ENCODE results near the gene PPIE.

PPIE gene

GRCh38 chr1:39738622-39739366 lies at the start of gene PPIE:
TSS of gene PPIE (plus strand) at chr1:39738882. CDS start at chr1:39738901, 19 bp downstream.
- FAIRE-seq = peak; percentile 91
- DNase-seq (ENCODE audit: insufficient read length, low spot score) = peak; percentile 82

GRCh38 chr1:39689214-39689613 lies 49.5 kb upstream of the PPIE start:
- FAIRE-seq = no peak
- DNase-seq (ENCODE audit: insufficient read length, low spot score) = no peak

DNA sequence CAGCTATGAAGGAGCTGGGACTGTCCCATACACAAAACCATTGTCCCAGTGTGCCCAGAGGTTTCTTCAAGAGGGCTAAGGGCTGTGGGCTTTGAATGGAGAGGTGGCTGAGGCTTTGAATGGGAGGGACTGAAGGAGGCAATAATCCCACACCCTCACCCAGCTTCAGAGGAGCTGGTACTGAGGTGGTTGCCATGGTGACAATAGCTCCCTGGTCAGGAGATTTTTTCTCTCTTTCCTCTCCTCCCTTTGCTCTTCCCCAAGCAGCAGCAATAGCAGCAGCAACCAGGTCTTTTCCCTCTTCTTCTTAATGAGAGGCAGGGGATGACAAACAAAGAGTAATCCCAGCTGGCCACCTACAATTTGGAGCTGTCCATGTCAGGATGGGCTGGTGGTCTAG lies 49.0 kb upstream of the PPIE start:
- no peak for FAIRE-seq
- no peak for DNase-seq (ENCODE audit: insufficient read length, low spot score)

DNA sequence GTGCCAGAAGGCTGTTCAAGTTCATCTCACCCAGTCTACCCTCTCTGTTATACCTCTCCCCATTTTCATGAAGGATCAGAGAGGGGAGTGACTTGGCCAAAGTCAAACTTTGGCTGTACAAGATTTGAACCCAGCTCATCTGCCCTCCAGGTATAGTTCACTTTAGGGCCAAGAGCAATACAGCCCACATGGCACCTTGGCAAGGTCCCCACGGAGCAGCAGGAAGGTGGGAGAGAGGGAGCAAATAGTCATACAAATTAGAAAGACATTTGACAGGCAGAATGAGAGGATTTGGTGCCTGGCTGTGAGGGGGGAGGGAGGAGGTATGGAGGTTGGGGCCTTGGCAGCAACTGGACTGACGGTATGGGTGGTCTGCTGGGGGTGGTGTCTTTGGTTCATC lies 48.5 kb upstream of the PPIE start:
- FAIRE-seq = no peak
- no peak for DNase-seq (ENCODE audit: insufficient read length, low spot score)

GRCh38 chr1:39690794-39691382 lies 47.8 kb upstream of the PPIE start:
- no peak for DNase-seq (ENCODE audit: insufficient read length, low spot score)
- no peak for FAIRE-seq

GRCh38 chr1:39691383-39692151 lies 47.1 kb upstream of the PPIE start, which contains the start of gene HPCAL4:
TSS of gene HPCAL4 (minus strand) at chr1:39691433. CDS start at chr1:39684603, 6,830 bp downstream.
- DNase-seq (ENCODE audit: insufficient read length, low spot score) = peak; percentile 89
- peak; percentile 89 for FAIRE-seq

- no peak for FAIRE-seq
- no peak for DNase-seq (ENCODE audit: insufficient read length, low spot score)
These were observed 46.3 kb upstream of the PPIE start for GRCh38 chr1:39692152-39693074.

GRCh38 chr1:39694026-39694425 lies 44.7 kb upstream of the PPIE start:
- no peak for DNase-seq (ENCODE audit: insufficient read length, low spot score)
- no peak for FAIRE-seq

GRCh38 chr1:39695016-39695415 lies 43.7 kb upstream of the PPIE start:
- DNase-seq (ENCODE audit: insufficient read length, low spot score) (no peak), FAIRE-seq (no peak)

- no peak for FAIRE-seq
- DNase-seq (ENCODE audit: insufficient read length, low spot score) = no peak
These were observed 42.2 kb upstream of the PPIE start for GRCh38 chr1:39696448-39696847.

DNA sequence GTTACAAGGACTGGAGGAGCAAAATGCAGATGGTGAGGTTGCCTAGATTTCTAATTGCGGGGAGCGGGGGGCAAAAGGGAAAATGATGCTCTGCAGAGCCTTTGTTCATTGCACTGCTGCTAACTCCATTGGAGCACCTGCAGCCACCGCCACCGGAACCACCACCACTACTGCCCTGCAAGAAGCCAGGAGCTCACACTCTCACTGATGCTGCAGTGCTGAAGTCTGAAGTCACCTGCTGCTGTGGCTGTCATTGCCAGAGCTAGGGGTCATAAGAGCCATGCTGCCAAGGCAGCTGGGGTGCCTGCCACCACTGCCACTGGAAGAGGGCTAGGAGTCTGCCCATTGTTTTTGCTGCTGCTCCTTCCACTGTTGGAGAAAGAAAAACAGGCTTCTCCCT lies 40.1 kb upstream of the PPIE start:
- DNase-seq (ENCODE audit: insufficient read length, low spot score) = no peak
- no peak for FAIRE-seq

DNA sequence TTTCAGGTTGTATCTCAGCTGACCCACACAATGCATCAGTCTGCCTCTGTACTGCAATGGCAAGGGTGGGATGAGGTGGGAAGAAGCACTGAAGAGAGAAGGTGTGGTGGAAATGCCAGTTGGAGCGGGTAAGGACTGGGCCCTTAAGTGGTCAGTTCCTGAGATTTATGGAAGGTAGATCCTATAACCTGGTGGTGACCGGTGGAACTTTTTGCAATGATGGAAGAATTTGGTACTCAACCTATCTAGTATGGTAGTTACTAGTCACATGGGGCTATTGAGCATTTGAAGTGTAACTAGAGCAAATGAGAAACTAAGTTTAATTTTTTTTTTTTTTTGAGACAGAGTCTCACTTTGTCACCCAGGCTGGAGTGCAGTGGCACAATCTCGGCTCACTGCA lies 39.3 kb upstream of the PPIE start:
- DNase-seq (ENCODE audit: insufficient read length, low spot score) (no peak), FAIRE-seq (no peak)

DNA sequence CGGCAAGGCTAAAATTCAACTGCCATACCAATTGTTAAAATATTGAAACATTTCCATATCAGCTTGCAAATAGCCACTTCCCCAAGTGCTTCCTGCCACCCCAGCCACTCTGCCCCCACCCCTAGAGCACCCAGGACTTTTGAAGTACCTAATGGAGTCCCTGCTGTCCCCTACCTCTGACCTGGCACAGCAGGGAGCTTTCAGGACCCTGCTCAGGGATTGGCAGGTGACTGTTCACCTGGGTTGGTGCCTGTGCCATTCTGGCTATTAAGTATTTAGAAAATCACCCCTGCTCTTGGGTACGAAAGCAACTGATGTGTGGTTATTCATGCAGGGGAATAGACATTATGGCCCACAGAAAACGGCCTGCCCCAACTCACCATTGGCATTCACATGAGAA lies 38.3 kb upstream of the PPIE start:
- FAIRE-seq (no peak), DNase-seq (ENCODE audit: insufficient read length, low spot score) (no peak)

DNA sequence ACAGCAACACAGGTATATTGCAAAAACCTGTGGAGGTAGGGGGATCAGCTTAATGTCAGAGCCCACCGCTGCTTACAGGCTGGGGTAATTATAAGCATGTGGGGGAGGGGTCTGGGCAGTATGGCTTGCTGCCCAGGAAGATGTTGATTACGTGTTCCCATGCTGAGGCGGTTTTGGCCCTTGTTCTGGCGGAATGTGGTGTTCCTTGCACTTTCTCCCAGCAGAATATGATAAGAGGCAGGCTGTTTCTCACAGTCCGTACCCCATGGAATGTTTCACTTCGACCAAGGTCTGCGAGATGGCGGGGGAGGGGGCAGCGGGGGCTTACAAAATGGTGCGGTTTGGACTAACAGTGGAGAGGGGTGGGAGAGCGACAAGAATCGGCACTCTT lies 37.6 kb upstream of the PPIE start:
- DNase-seq (ENCODE audit: insufficient read length, low spot score) (no peak), FAIRE-seq (no peak)

- FAIRE-seq (no peak), DNase-seq (ENCODE audit: insufficient read length, low spot score) (no peak)
These were observed 33.9 kb upstream of the PPIE start for GRCh38 chr1:39704757-39705156.

DNA sequence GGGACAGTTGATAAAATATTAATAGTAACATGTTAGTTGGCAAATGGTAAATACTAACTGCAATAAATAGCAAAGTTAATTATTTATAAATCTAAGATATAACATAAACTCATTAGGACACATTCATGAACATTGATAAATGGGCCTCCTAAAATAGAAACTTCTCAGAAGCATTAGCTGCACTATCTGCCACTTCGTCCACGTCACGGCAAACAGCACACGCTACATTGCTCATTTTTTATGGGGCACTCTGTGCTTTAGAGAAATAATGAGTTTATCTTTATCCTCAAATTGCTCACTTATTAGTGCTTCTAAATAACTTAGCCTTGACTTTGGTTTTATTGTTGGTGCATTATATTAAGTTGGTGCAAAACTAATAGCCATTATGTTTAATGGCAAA lies 31.2 kb upstream of the PPIE start:
- DNase-seq (ENCODE audit: insufficient read length, low spot score) (no peak), FAIRE-seq (no peak)

- FAIRE-seq (no peak), DNase-seq (ENCODE audit: insufficient read length, low spot score) (no peak)
These were observed 27.3 kb upstream of the PPIE start for GRCh38 chr1:39711104-39711965.

DNA sequence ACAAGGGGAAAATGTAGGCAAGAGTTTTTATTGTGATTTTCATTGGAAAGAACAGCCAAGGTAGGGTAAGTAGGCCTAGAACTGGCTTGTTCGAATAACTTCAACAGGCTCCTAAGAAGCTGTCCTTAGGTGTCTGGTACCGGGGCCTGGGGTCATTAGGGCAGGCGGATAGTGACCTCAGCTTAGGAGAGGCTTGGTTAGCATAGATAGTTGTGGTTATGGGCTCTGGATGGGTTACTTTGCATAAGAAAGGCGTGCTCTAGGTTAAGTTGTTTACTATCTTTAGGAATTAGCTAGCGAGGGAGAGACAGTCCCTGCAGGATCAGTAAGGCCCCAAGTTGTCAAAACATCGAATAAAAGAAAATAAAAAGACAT lies 26.7 kb upstream of the PPIE start:
- DNase-seq (ENCODE audit: insufficient read length, low spot score) (no peak), FAIRE-seq (no peak)

- DNase-seq (ENCODE audit: insufficient read length, low spot score) (no peak), FAIRE-seq (no peak)
These were observed 25.1 kb upstream of the PPIE start for GRCh38 chr1:39713557-39713956.

GRCh38 chr1:39717809-39718208 lies 20.9 kb upstream of the PPIE start:
- FAIRE-seq (no peak), DNase-seq (ENCODE audit: insufficient read length, low spot score) (no peak)
